IMR-90 (cell line): Measurements from ENCODE around the gene CAST. TPM values are rescaled to one million over a fixed set of nuclear protein-coding genes. Genes with fewer than 3 reads are reported as not detected.

Experiments used
- ATAC-seq: fragments of 200-7000 bp; cut with Tn5 transposase; 2 replicates; pipeline ENCODE4 v1.9.1; 2020; ENCODE audit warnings: low read depth, mild to moderate bottlenecking, moderate library complexity
- BruUV-seq: library from RNA; stranded (reverse); fragments of 400-500 nt; replicated peaks from 2 replicates; lab custom pipeline; 2021; lab: Mats Ljungman, UMichigan
- CTCF ChIA-PET: fragments of 300-600 bp; formaldehyde crosslinking; extraction: SDS; loops from one replicate; lab custom pipeline; 2021; ENCODE audit warnings: antibody characterized with exemption; lab: Yijun Ruan, JAX
- POLR2A ChIA-PET: fragments of 300-600 bp; sonication (Branson Sonifier 250); formaldehyde crosslinking; loops from one replicate; lab custom pipeline; 2022; ENCODE audit warnings: antibody characterized with exemption; ENCODE audit not compliant: unreplicated experiment; lab: Charles Lee
- DNase-seq: peaks from one replicate; pipeline ENCODE4 v3.0.0; 2013
- H2AFZ ChIP-seq: replicated peaks from 2 replicates; pipeline ENCODE3; 2013; ENCODE audit warnings: low read length, mild to moderate bottlenecking; ENCODE audit not compliant: poor library complexity
- H2AK5ac ChIP-seq: 2 replicates; pipeline ENCODE4 v1.6.1; 2013; ENCODE audit warnings: low read depth, low read length, inconsistent platforms
- H2AK9ac ChIP-seq: replicated peaks from 2 replicates; pipeline ENCODE3; 2013; ENCODE audit warnings: mild to moderate bottlenecking, low read depth, low read length, moderate library complexity; ENCODE audit not compliant: poor library complexity
- H2BK120ac ChIP-seq: 2 replicates; pipeline ENCODE4 v1.6.1; 2013; ENCODE audit warnings: low read depth, low read length, inconsistent platforms
- H2BK15ac ChIP-seq: 3 replicates; pipeline ENCODE4 v1.6.1; 2013; ENCODE audit warnings: low read depth, low read length, inconsistent platforms
- H2BK20ac ChIP-seq: 2 replicates; pipeline ENCODE4 v1.6.1; 2013; ENCODE audit warnings: low read depth, mild to moderate bottlenecking, inconsistent platforms, low read length, moderate library complexity
- H2BK5ac ChIP-seq: 2 replicates; pipeline ENCODE4 v1.6.1; 2013; ENCODE audit warnings: mild to moderate bottlenecking, low read depth, low read length, inconsistent platforms; ENCODE audit not compliant: poor library complexity, severe bottlenecking
- H3K14ac ChIP-seq: replicated peaks from 2 replicates; pipeline ENCODE4 v1.6.1; 2013; ENCODE audit warnings: low read depth, low read length, inconsistent platforms
- H3K18ac ChIP-seq: 2 replicates; pipeline ENCODE4 v1.6.1; 2013; ENCODE audit warnings: low read depth, low read length, control low read depth
- H3K23ac ChIP-seq: 2 replicates; pipeline ENCODE4 v1.6.1; 2013; ENCODE audit warnings: low read depth, low read length, inconsistent platforms
- H3K27ac ChIP-seq: 2 replicates; pipeline ENCODE4 v1.5.1; 2013; ENCODE audit warnings: mild to moderate bottlenecking, control low read depth, low read length; ENCODE audit not compliant: insufficient read depth
- H3K27me3 ChIP-seq: 2 replicates; pipeline ENCODE4 v1.6.1; 2013; ENCODE audit warnings: low read length; ENCODE audit not compliant: control insufficient read depth, insufficient read depth
- H3K36me3 ChIP-seq: 2 replicates; pipeline ENCODE4 v1.6.1; 2013; ENCODE audit warnings: low read length, mixed read lengths; ENCODE audit not compliant: control insufficient read depth, insufficient read depth
- H3K4ac ChIP-seq: 2 replicates; pipeline ENCODE4 v1.6.1; 2013; ENCODE audit warnings: low read depth, low read length, inconsistent platforms
- H3K4me1 ChIP-seq: 2 replicates; pipeline ENCODE4 v1.6.1; 2013; ENCODE audit warnings: low read length, mixed read lengths; ENCODE audit not compliant: control insufficient read depth, insufficient read depth
- H3K4me2 ChIP-seq: 2 replicates; pipeline ENCODE4 v1.6.1; 2013; ENCODE audit warnings: low read depth, mild to moderate bottlenecking, control low read depth, low read length, moderate library complexity
- H3K4me3 ChIP-seq: 2 replicates; pipeline ENCODE4 v1.5.1; 2013; ENCODE audit warnings: low read depth, mild to moderate bottlenecking, control low read depth, low read length, moderate library complexity; ENCODE audit not compliant: insufficient read depth
- H3K56ac ChIP-seq: 2 replicates; pipeline ENCODE4 v1.6.1; 2013; ENCODE audit warnings: low read length, inconsistent platforms; ENCODE audit not compliant: insufficient read depth; ENCODE audit errors: extremely low read depth
- H3K79me1 ChIP-seq, 2 experiments: 2 replicates each; pipeline ENCODE4 v1.6.1; 2013; ENCODE audit warnings: low read length in 2 of 2, inconsistent platforms in 1 of 2, low read depth in 1 of 2
- H3K9ac ChIP-seq: 2 replicates; pipeline ENCODE4 v1.6.1; 2013; ENCODE audit warnings: low read depth, low read length, control low read depth
- H3K9me1 ChIP-seq: 2 replicates; pipeline ENCODE4 v1.6.1; 2013; ENCODE audit warnings: low read length, inconsistent platforms; ENCODE audit not compliant: insufficient read depth
- H3K9me3 ChIP-seq: 2 replicates; pipeline ENCODE4 v1.6.1; 2013; ENCODE audit warnings: low read length; ENCODE audit not compliant: control insufficient read depth, insufficient read depth
- H4K20me1 ChIP-seq: 2 replicates; pipeline ENCODE4 v1.6.1; 2013; ENCODE audit warnings: low read length, inconsistent platforms; ENCODE audit not compliant: insufficient read depth
- H4K5ac ChIP-seq: 2 replicates; pipeline ENCODE4 v1.6.1; 2013; ENCODE audit warnings: mild to moderate bottlenecking, low read depth, low read length, control low read depth
- H4K8ac ChIP-seq, 2 experiments: 2 replicates each; pipeline ENCODE4 v1.6.1; 2013; ENCODE audit warnings: low read depth in 2 of 2, low read length in 2 of 2, control low read depth in 1 of 2, inconsistent platforms in 1 of 2
- H4K91ac ChIP-seq: 2 replicates; pipeline ENCODE4 v1.6.1; 2013; ENCODE audit warnings: low read depth, low read length, inconsistent platforms; ENCODE audit not compliant: insufficient read depth
- BHLHE40 ChIP-seq: fragments of 150-350 bp; IDR thresholded peaks from 2 replicates; pipeline ENCODE4 v1.6.1; 2016; ENCODE audit warnings: mild to moderate bottlenecking, low read depth, low read length
- CEBPB ChIP-seq: IDR thresholded peaks from 2 replicates; pipeline ENCODE4 v1.6.1; 2012; ENCODE audit warnings: low read depth, low read length, improper control_type of control experiment
- ELK1 ChIP-seq: fragments of 150-350 bp; IDR thresholded peaks from 2 replicates; pipeline ENCODE4 v1.6.1; 2016; ENCODE audit warnings: low read depth, mild to moderate bottlenecking, low read length, moderate library complexity, borderline replicate concordance
- MAFK ChIP-seq: IDR thresholded peaks from 2 replicates; pipeline ENCODE4 v1.6.1; 2012; ENCODE audit warnings: low read depth, low read length, improper control_type of control experiment
- MAZ ChIP-seq: IDR thresholded peaks from 2 replicates; pipeline ENCODE4 v1.6.1; 2012; ENCODE audit warnings: low read depth, mild to moderate bottlenecking, low read length, improper control_type of control experiment, moderate library complexity, borderline replicate concordance
- POLR2A ChIP-seq: IDR thresholded peaks from 2 replicates; pipeline ENCODE4 v1.6.1; 2012; ENCODE audit warnings: mild to moderate bottlenecking, low read depth, low read length
- RCOR1 ChIP-seq: IDR thresholded peaks from 2 replicates; pipeline ENCODE4 v1.6.1; 2012; ENCODE audit warnings: mild to moderate bottlenecking, low read length, improper control_type of control experiment; ENCODE audit not compliant: insufficient replicate concordance
- RFX5 ChIP-seq: IDR thresholded peaks from 2 replicates; pipeline ENCODE4 v1.8.0; 2012; ENCODE audit warnings: low read depth, mild to moderate bottlenecking, low read length, moderate library complexity
- SMC3 ChIP-seq: fragments of 150-350 bp; IDR thresholded peaks from 2 replicates; pipeline ENCODE4 v1.6.1; 2016; ENCODE audit warnings: low read depth, mild to moderate bottlenecking, antibody characterized with exemption, low read length, moderate library complexity
- WGBS, 2 experiments: methylation state at CpG; one replicate each; pipeline versions ENCODE4 v1.1.5 to v1.1.7; 2013; ENCODE audit warnings: missing lambda C conversion rate in 2 of 2; ENCODE audit not compliant: insufficient read length in 1 of 2; ENCODE audit errors: extremely low coverage in 2 of 2; 5-methylcytosine and 5-hydroxymethylcytosine counted together
- dilution Hi-C: fragments of 300-500 bp; cut with HindIII; formaldehyde crosslinking; loops from one replicate; pipeline ENCODE4 v1.14.3; 2018; ENCODE audit warnings: low sequenced_read_pairs; ENCODE audit not compliant: unreplicated experiment
- in situ Hi-C: fragments of 300-500 bp; cut with MboI; formaldehyde crosslinking; loops from 3 replicates; pipeline ENCODE4 v1.14.3; 2019; ENCODE audit warnings: low sequenced_read_pairs, inconsistent platforms, mixed read lengths
- intact Hi-C: fragments of 100-400 bp; cut with micrococcal nuclease; formaldehyde crosslinking; loops from 2 replicates; pipeline ENCODE4 v1.10.0; 2022
- polyA plus RNA-seq, 3 experiments: library from polyadenylated mRNA; depleted of rRNA; stranded (reverse); fragments of >200 nt; gene quantifications; 2 replicates each; pipeline ENCODE4 v1.2.3, GENCODE V29; 2012; ENCODE audit warnings: low replicate concordance in 1 of 3
- total RNA-seq: library from RNA; depleted of rRNA; stranded (reverse); fragments of >200 nt; gene quantifications from 2 replicates; pipeline ENCODE4 v1.2.3, GENCODE V29; 2012

CAST gene
- total and polyA plus RNA-seq, 2 of the 4 experiments (the other 2 are of a cell fraction): 91.3 to 128 TPM

- Histone ChIP-seq H3K4me3 (no peak overlapping the region), H3K18ac (no peak overlapping the region), H2AK5ac (no peak overlapping the region), H3K23ac (no peak overlapping the region), H3K56ac (no peak overlapping the region), H2AK9ac (no peak overlapping the region), H4K8ac (no peak overlapping the region), H3K14ac (no peak overlapping the region), H2AFZ (no peak overlapping the region), H4K20me1 (no peaks in the 10 kb centered on the region), H3K4me2 (no peak overlapping the region), H2BK5ac (no peak overlapping the region), H3K9me1 (peaks cover 3% of the 10 kb centered on the region; the same call in 1 of the 2 replicates), H3K4me1 (peaks cover 3% of the 10 kb centered on the region; the same call in 1 of the 2 replicates), H3K9ac (no peak overlapping the region), H3K4ac (no peak overlapping the region), H3K79me1 (peaks cover 0 to 11% of the 10 kb centered on the region in 2 experiments; a peak in 2 of 4 replicates), H3K9me3 (no peaks in the 10 kb centered on the region), H3K36me3 (peaks cover 39% of the 10 kb centered on the region), H4K91ac (no peak overlapping the region), H3K27me3 (no peaks in the 10 kb centered on the region), H3K27ac (no peak overlapping the region), H2BK120ac (no peak overlapping the region), H4K5ac (no peak overlapping the region), H2BK15ac (no peak overlapping the region), H2BK20ac (no peak overlapping the region)
- POLR2A ChIA-PET: interaction anchor here (0.6 kb wide), 1 partner anchor 397 kb away, joined by 4 read pairs; no protein-coding TSS in a partner anchor
- intact Hi-C loops: no loop called here
- in situ Hi-C loops: no loop called here
- WGBS, 2 experiments: no CpG with 5 or more reads among the region's 4 CpGs
- no TSS peak for BruUV-seq
- TF ChIP-seq ELK1: no peak
- no peak for TF ChIP-seq POLR2A
- no peak for TF ChIP-seq RFX5
- TF ChIP-seq SMC3: no peak
- no peak for TF ChIP-seq RCOR1
- TF ChIP-seq CEBPB: no peak
- TF ChIP-seq MAZ: no peak
- TF ChIP-seq BHLHE40: no peak
- no peak for TF ChIP-seq MAFK
- CTCF ChIA-PET: interaction anchor here (1.1 kb wide), 1 partner anchor 12 kb away, joined by 5 read pairs; no protein-coding TSS in a partner anchor
- DNase-seq: no peak
- dilution Hi-C loops: no loop called here
- ATAC-seq: no peak
Observed at GRCh38 chr5:96768708-96769251, 106.6 kb downstream of the CAST start.
